HTERT RPE-1 (cell line): Measurements from ENCODE around the gene GRB14.
"Not testable (repeated sequence)": the region's sequence is repeated elsewhere in the genome, so short reads cannot be mapped to it uniquely, and the experiment has no call there.

Experiments used
- in situ Hi-C: fragments of 300-500 bp; cut with MboI; formaldehyde crosslinking; loops from 4 replicates; pipeline ENCODE4 v1.14.3; 2020; ENCODE audit warnings: low sequenced_read_pairs

GRB14 gene

DNA sequence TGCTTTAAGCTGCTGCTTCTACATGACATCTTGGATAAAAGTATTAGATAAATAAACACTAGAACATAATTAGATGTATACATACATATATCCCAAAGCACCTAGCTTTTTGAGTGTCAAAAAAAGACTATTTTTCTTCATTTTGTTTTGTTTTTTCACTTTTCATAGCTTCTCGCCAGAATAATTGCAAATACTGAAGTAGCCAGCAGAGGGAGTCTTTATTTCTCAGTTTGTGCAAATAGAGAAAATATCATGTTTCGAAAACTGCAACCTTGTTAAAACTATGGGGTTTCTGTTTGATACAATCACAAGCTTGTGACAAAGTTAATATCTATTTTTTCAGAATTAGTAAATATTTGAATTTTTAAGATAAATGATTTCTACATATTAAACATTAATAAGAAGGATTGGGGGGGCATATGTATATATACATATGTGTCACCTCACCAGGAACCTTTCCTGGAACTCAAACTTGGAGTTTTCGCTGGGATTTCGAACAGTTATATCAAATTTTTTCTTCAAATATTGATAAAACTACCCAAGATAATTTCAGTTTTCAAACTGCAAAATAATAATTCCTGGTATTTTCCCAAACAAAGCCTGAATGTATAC, 61.0 kb downstream of the GRB14 start:
- in situ Hi-C loops, result no loop called here

DNA sequence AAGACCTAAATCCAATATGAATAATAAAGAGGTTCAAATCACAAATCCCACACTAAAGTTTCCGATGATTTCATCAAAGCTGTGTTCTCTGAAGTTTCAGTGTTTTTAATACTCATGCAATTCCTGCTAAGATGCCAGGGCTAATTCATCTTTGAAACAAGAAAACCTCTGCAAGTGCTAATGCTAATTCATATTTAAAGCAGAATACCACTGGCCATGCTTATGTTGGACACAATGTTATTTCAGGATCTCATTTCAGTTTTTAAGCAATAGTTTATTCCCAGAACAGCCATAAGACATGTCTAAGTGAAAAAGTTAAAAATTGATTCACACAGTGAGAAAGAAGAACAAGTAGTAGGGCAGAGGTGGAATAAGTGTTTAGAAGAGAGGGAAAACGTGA, 62.8 kb downstream of the GRB14 start:
- in situ Hi-C loops, result no loop called here

DNA sequence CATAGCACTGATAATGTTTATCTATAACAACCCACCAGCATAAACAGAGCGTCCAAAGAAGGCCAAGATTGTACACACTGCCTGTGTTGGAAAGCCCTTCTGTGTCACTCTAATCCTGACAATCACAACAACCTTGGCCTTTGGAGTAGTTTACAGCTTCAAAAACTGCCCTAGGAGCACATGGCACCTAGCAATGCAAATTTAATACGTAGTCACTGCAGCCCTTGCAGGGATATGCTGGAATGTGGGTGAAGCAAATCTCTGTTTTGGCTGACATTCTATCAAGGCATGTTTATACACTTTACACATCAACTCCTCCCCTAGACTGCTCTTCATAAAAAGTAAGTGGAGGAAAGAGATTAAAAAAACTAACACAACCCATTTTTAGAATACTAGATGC, 66.8 kb downstream of the GRB14 start:
- in situ Hi-C loops, result no loop called here

DNA sequence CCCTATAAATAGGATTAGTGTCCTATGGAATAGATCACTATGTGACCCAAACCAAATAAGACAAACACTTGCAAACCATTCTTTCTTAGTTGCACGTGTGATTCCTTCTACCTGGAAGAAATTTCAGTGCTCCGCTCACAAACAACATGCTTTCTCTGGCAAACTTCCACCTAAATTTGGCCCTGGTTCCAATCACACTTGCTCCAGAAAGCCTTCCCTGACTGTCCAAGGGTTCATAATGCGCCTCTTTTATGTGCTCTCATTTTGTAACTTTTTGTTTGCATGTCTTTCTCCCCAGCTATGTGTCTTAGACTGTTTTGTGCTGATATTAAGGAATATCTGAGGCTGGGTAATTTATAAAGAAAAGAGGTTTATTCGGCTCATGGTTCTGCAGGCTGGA, 69.8 kb downstream of the GRB14 start:
- in situ Hi-C loops, result no loop called here

DNA sequence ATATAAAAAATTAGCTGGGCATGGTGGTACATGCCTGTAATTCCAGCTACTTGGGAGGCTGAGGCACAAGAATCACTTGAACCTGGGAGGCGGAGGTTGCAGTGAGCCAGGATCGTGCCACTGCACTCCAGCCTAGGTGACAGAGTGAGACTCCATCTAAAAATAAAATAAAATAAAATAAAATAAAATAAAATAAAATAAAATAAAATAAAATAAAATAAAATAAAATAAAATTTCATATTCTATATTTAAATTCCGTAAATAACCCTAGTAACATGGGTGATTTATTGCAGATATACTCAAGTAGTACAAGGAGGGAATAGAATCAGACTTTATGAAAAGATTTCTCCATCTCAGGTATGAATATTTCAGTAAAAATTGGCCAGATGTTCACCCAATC, 71.6 kb downstream of the GRB14 start:
- in situ Hi-C loops, result not testable (repeated sequence)

DNA sequence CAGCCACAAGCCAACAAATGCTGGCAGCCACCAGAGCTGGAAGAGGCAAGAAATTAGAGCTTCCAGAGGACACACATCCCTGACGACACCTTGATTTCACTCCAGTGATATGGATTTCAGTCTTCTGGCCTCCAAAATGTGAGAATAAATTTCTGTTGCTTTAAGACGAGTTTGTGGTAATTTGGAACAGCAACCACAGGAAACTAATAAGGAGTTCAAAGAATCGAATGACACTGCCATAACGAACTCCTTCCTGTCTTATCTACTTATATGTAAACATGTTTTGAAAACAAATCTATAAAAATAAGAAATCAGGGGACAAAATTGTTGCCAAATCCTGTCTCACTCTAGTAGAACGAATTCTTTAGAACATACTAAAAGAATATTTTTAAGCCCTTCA, 75.8 kb downstream of the GRB14 start:
- in situ Hi-C loops, result no loop called here

DNA sequence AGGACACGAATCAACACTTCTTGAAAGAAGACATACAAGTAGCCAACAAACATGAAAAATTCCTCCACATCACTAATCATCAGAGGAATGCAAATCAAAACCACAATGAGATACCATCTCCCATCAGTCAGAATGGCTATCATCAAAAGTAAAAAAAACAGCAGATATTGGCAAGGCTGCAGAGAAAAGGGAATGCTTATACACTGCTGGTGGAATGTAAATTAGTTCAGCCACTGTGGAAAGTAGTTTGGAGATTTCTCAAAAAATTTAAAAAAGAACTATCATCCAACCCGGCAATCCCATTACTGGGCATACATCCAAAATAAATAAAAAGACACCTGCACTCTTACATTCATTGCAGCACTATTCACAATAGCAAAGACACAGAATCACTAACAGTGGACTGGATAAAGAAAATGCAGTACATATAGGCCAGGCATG, 78.7 kb downstream of the GRB14 start:
- in situ Hi-C loops, result no loop called here

DNA sequence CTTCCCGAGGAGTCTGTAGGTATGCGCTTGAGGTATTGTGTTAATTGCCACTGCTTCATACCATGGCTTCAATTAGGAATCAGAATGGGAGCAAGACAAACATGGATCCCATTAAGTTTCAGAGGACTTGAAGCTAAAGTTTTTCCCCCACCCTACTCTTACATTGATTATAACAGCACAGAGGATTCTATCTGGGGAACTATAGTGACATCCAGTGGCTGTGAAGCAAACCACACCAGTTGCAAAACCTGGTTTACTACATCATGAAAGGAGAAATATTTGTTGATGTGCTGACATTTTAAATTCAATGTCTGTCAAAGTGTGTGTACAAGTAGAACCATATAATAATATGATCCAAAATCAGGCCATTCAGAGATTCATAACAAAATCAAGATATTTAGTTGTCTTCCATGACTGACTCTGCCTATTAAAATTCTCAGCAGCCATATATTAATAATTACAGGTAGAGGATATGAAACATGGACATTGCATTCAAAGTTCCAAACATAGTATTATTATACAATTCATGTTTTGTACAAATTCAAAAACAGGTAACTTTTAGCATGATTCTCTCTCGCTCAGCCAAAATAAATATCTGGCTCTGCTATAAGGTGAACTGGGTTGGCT, 82.9 kb downstream of the GRB14 start:
- in situ Hi-C loops, result no loop called here

DNA sequence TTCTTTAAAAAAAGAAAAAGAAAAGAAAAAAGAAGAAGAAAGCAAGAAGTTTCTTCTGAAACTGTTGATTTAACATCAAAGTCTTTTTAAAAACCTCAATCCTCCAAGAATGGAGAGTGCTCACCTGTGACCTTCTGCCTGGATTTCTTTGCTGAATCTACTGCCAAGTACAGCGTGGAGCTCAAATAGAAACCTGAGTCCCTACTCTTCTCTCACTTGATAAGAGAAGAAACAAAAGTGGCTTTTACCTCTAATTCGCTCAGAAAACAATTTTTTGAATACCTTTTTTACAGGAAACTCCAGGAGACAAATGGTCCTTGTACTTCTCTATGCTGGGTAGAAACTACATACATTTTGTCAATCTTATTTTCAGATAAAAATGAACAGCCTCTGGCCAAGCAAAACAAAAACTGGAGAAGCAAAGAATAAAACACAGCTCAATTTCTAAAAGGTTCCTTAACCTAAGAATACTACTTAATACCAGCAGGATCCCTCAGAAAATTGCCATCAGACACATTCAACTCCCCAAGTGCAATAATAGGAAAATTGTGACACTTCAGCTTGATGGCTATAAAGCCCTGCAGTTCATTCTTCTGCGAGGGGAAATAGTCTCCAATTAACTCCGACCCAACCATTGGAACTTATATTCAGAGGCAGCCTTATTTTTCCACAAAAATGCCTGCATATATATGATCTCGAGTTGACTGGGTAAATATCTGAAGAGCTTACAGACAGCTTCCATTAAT, 85.8 kb downstream of the GRB14 start:
- in situ Hi-C loops, result no loop called here

DNA sequence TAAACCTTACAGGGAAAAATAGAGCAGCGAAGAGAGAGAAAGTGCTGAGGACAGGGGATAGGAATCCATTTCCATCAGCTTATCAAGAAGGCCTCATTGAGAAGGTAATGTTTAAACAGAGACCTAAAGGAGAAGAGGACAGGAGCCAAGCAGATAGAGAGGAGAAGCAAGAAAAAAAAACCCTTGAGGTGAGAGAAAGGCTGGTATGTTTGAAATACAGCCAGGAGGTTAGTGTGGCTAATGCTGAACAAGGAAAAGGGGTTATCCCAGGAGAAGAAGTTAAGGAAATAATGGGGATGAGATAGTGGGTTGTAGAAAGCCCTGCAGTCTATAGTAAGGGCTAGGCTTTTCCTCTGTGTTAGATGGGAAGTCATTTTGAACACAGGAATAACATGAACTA, 90.8 kb downstream of the GRB14 start:
- in situ Hi-C loops, result no loop called here

DNA sequence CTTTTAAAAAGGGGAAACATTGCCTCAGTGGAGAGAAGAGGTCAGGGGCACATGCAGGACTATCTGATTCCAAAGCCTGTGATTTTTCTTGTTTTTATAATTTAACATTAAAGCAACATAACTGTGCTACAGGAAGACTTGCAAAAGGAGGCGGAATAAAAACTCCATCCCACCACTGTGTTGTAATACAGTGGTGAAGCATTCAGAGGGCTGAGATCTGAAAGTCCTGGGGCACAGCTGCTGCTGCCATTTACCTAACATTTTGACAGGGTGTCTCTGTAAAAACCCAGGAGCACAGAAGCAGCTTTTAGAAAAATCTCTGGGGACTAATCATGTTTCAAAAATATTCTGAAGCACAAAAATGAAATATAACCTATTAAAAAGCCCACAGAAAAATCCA, 97.6 kb downstream of the GRB14 start:
- in situ Hi-C loops, result no loop called here

DNA sequence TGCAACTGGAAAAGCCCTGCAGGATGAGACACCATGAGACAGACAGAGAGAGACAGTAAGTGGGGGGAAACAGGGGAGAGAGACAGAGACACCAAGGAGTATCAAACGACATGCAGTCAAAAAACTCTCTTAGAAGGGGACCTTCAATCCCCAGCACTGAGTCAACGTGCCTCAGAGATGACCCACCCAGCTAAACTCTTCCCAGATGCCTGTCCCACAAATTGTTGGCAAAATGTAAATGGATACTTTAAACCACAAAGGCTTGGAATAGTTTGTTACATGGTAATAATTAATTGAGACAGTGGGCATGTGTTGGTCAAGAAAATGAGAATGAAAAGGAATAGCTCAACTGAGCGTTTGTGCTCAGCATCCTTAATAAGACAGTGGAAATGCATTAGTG, 98.3 kb downstream of the GRB14 start:
- in situ Hi-C loops, result no loop called here

DNA sequence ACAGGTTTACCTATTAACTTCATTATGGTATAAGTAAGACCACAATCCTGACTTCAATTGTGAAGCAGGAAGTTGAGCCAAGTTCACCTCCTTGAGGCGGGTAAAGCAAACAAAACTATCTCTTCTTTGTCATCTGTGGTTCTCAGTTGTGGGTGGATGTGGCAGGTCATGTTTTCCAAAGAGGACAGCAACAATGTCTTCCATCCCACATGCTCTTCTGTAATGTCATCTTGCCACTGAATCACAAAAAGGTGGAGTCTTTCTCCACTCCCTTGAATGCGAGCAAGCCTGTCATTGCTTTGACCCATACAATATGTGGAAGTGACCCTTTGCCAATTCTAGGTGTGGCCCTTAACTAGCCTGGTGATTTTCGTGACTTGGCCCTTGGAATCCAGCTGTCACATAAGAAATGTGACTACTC, 98.7 kb downstream of the GRB14 start:
- in situ Hi-C loops, result no loop called here

DNA sequence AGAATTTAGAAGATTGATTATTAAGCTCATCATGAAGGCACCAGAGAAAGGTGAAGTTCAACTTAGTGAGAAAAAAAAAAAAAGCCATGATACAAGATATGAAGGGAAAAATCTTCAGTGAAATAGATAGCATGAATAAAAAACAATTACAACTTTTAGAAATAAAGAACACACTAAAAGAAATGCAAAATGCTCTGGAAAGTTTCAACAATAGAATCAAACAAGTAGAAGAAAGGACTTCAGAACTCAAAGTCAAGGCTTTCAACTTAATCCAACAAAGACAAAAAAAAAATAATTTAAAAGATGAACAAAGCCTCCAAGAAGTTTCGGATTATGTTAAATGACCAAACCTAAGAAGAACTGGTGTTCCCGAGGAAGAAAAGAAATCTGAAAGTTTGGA, 105.5 kb downstream of the GRB14 start:
- in situ Hi-C loops, result no loop called here

DNA sequence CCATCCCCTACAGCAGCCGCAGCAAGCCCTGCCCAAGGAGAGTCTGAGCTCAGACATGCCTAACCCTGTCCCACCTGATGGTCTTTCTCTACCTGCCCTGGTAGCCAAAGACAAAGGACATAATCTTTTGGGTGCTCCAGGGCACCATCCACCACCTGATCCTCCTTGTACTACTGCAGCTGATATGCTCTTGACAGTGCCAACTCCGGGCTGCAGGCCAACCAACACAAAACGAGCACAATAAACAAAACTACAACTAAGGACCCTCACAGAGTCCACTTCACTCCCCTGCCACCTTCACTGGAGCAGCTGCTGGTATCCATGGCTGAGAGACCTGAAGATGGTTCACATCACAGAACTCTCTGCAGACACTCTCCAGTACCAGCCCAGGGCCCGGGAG, 106.3 kb downstream of the GRB14 start:
- in situ Hi-C loops, result no loop called here

DNA sequence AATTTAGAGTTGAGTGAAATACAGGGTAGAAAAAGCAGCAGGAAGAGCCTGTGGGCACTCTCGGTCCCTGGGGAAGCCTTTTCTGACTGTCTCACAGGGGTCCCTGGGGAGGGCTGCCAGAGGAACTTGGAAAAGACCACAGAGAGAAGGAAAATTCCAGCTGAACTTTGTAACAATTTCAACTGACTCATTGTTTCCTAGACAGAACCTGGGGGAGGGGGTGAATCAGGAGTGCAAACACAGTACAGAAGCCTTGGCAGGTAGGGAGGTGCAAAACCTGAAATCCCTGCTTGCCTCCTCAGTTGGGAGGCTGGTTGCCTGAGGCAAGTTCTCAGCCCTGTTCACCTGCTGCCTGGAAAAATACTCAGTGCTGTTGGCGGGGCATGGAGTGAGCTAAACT, 106.8 kb downstream of the GRB14 start:
- in situ Hi-C loops, result no loop called here

DNA sequence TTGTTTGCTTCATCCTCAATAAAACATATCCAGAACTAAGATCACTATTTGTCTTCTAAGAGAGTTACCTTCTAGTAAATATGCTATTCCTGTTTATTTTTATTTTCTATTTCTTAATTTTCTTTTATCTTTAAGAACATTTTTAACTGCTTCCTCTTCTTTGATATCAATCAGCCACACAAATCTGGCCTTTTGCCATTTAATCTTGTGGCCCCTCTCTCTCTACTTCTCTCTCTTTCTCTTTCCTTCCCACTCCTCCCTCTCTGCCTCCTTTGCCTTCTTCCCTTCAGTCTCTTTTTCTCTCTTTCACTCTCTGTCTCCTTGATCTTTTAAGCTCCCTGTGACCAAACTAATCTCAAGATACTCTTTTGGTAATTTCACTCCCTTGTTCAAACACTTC, 108.4 kb downstream of the GRB14 start:
- in situ Hi-C loops, result no loop called here

DNA sequence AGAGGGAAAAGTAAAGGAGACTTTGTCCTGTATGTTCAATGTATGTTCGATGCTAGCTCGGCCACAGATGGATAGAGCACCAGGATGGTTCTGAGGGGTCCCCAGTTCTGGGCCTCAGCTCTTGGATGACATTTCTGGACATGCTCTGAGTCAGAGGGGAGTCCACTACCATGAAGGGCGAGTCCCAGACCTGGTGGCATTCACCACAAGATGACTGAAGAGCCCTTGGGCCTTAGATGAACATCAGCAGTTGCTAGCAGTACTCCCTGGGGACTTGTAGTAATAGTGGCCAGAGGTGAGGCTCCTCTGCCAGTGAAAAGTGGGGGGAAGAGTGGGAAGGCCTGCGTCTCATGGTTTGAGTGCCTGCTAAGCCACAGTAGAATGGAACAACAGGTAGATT, 109.5 kb downstream of the GRB14 start:
- in situ Hi-C loops, result no loop called here

DNA sequence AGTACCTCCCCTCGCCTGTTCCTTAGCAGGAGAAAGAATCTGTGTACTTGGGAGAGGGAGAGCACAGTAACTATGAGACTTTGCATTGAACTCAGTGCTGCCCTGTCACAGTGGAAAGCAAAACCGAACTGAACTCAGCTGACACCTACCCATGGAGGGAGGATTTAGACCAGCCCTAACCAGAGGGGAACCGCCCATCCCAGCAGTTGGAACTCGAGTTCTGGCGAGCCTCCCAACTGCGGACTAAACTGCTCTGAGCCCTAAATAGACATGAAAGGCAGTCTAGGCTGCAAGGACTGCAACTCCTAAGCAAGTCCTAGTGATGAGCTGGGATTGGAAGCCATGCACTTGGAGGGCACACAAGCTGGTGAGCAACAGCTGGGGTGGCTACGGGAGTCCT, 110.4 kb downstream of the GRB14 start:
- in situ Hi-C loops, result no loop called here

DNA sequence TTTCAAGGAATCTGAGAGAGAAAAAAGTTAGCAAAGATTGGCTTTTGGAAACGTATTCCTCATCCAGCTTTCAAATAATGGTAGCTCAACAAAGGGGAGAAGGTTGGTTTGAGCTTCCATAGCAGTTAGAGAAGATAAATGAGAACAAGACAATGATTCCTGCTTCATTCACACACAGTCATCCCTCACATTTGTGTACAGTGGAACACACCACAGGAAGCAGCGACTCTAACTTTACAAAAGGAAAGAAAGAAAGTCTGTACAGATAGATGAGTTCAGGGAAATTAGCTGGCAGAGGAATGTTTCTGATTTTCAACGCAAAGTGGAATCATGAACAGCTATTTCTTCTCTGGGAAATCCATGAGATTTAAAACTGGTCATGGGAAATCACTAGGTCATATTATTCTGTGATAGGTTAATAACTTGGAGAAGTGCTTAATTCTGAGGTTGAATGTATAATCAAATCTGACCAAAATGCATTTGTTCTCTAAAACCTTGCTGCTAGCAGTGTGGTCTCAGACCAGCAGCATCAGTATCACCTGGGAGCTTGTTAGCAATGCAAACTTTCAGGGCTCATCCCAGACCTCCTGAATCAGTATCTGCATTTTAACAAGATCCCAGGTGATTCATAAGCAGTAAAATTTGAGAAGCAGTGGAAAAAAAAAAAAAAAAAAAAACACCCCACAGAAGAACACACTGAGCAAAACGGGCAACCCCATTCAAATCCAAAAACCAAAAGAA, 112.0 kb downstream of the GRB14 start:
- in situ Hi-C loops, result no loop called here

DNA sequence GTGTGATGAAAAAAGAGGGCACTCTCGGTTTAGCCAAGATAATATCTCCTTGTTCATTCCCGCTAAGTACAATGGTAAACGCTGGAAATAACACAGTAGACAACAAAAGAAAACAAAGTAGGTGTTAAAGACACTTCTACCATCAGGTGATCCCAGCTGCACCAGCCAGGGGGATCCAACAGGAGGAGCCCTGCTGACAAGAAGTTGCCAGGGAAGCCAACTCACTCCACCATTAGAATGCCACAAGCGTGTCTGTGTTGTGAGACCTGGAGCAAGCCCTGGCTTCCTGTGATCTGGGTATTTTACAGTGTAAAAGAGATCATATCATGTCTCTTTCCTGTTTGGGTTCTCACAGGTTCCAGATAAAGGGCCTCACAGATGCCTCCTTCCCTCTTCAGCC, 117.0 kb downstream of the GRB14 start:
- in situ Hi-C loops, result no loop called here

DNA sequence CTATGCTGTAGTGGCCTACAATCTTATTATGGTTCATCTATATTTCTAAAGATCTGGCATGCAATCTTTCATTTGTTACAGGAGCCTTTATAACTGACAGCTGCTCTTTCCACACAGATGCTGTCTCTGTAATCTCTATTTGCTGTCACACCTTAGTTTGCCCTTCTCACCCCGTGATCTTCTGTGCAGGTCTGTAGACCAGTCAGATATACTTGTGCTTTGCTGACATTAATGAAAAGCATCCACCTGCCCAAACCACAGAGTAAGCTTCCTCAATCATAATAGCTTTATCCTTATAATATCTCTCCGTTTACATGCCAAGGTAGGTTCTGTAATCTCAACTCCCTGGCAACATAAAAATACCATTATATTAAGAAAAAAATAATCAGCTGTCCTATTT, 122.4 kb downstream of the GRB14 start:
- in situ Hi-C loops, result no loop called here
